Measurements from ENCODE around the gene ARHGAP26. TPM values are rescaled to one million over a fixed set of nuclear protein-coding genes. Genes with fewer than 3 reads are reported as not detected.

The ARHGAP26 gene
- total RNA-seq, 1 experiment from 2014 or later, result 65.5 TPM

GRCh38 chr5:143261748-143262392, 491.7 kb downstream of the ARHGAP26 start:
- CTCF ChIA-PET, result no interaction called here
- POLR2A ChIA-PET, result no interaction called here
- H3K4me1 ChIP-seq (ENCODE audit: control insufficient read depth, insufficient read depth, low read length), result 0 out of 2 replicates have a peak, but pooled peaks cover 3% of the 10 kb centered on the region
- intact Hi-C loops (cut with micrococcal nuclease; ENCODE audit: unreplicated experiment) (no loop called here), in situ Hi-C loops (cut with HindIII; ENCODE audit: low pct_unique_long_range_greater_than_20kb, low sequenced_read_pairs) (no loop called here)
- BruUV-seq (replicated peaks), result no TSS peak
- no peak overlapping the region for H3K27ac ChIP-seq (ENCODE audit: low read length)
- H3K27me3 ChIP-seq (ENCODE audit: control insufficient read depth, insufficient read depth, low read length), result no peaks in the 10 kb centered on the region
- DNase-seq (ENCODE audit: low read depth, low spot score), result no peak
- ATAC-seq, result no peak
- TF ChIP-seq TCF7L2 (IDR thresholded peaks at IDR 0.05; ENCODE audit: low read depth, low read length) (no peak), POLR2AphosphoS5 (IDR thresholded peaks at IDR 0.05; ENCODE audit: low read depth, low read length) (no peak), SIN3A (IDR thresholded peaks at IDR 0.05; ENCODE audit: borderline replicate concordance, insufficient read depth, low read depth, low read length) (no peak)
- no peak overlapping the region for H3K4me3 ChIP-seq (ENCODE audit: low read depth in 2 of 2, low read length in 2 of 2)
- H3K9me3 ChIP-seq (ENCODE audit: control insufficient read depth, insufficient read depth, low read depth, low read length), result peaks cover 3% of the 10 kb centered on the region; the same call in 1 of the 2 replicates
- H3K36me3 ChIP-seq (ENCODE audit: control insufficient read depth, insufficient read depth, low read length), result no peaks in the 10 kb centered on the region

DNA sequence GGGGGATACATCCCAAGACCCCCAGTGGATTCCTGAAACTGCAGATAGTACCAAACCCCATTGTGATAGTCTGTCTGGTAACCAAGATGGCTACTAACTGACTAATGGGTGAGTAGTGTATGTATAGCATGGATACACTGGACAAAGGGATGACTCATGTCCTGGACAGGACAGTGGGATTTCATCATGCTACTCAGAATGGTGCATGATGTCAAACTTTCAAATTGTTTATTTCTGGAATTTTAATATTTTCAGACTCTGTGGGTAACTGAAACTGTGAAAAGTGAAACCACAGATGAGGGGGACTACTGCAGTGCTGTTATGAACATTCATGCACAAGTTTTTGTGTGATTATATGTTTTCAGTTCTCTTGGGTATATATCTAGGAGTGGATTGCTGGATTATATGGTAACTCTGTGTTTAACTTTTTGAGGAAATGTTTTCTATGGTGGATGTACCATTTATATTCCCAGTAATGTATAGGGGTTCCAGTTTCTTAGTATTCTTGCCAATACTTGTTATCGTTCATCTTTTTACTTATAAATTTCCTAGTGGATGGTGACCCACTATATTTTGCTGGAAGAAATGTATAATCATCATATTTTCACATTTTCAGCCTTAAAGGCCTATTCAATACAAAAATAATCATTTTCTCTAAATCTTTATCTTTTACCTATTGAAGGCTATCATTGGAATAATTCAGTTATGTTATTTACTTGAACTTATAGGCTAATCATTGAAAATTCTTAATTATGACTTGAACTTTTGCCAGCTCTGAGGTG, 492.4 kb downstream of the ARHGAP26 start:
- Histone ChIP-seq H3K36me3 (ENCODE audit: control insufficient read depth, insufficient read depth, low read length) (no peaks in the 10 kb centered on the region), H3K9me3 (ENCODE audit: control insufficient read depth, insufficient read depth, low read depth, low read length) (peaks cover 3% of the 10 kb centered on the region; the same call in 1 of the 2 replicates), H3K27me3 (ENCODE audit: control insufficient read depth, insufficient read depth, low read length) (no peaks in the 10 kb centered on the region), H3K4me3 (ENCODE audit: low read depth in 2 of 2, low read length in 2 of 2) (no peak overlapping the region), H3K27ac (ENCODE audit: low read length) (no peak overlapping the region), H3K4me1 (ENCODE audit: control insufficient read depth, insufficient read depth, low read length) (no peaks in the 10 kb centered on the region)
- TF ChIP-seq SIN3A (IDR thresholded peaks at IDR 0.05; ENCODE audit: borderline replicate concordance, insufficient read depth, low read depth, low read length) (no peak), TCF7L2 (IDR thresholded peaks at IDR 0.05; ENCODE audit: low read depth, low read length) (no peak), POLR2AphosphoS5 (IDR thresholded peaks at IDR 0.05; ENCODE audit: low read depth, low read length) (no peak), CTCF (IDR thresholded peaks at IDR 0.05) (no peak), REST (IDR thresholded peaks at IDR 0.05; ENCODE audit: insufficient read depth in 1 of 2, low read depth in 2 of 2, low read length in 1 of 2) (no peak)
- DNase-seq (ENCODE audit: low read depth, low spot score), result no peak
- in situ Hi-C loops (cut with HindIII; ENCODE audit: low pct_unique_long_range_greater_than_20kb, low sequenced_read_pairs) (no loop called here), intact Hi-C loops (cut with micrococcal nuclease; ENCODE audit: unreplicated experiment) (no loop called here)
- no TSS peak for BruUV-seq (replicated peaks)
- CTCF ChIA-PET, result no interaction called here
- ATAC-seq, result peak; percentile 76; the same call in 1 of the 2 replicates
- POLR2A ChIA-PET, result no interaction called here
